Large intestine (tissue), 12 donors: Measurements from ENCODE around the gene CHD2. TPM values are rescaled to one million over a fixed set of nuclear protein-coding genes. Genes with fewer than 3 reads are reported as not detected.
A peak's percentile ranks its signal among the peaks of the same experiment; 100 is the strongest.
"Not testable (repeated sequence)": the region's sequence is repeated elsewhere in the genome, so short reads cannot be mapped to it uniquely, and the experiment has no call there.

ENCODE experiments used
- DNase-seq, 2 donors: peaks; one replicate each; pipeline versions ENCODE4 v3.0.0 to v3.0.0-alpha.2; 2013
- H3K27ac ChIP-seq: one replicate; pipeline ENCODE4 v1.5.1; 2013; ENCODE audit warnings: low read length
- H3K27me3 ChIP-seq: 2 replicates; pipeline ENCODE4 v1.6.1; 2013; ENCODE audit warnings: low read length; ENCODE audit not compliant: control insufficient read depth, insufficient read depth
- H3K36me3 ChIP-seq: 2 replicates; pipeline ENCODE4 v1.6.1; 2013; ENCODE audit warnings: low read length; ENCODE audit not compliant: control insufficient read depth, insufficient read depth
- H3K4me1 ChIP-seq: one replicate; pipeline ENCODE4 v1.6.1; 2013; ENCODE audit warnings: low read length; ENCODE audit not compliant: control insufficient read depth, insufficient read depth
- H3K4me3 ChIP-seq: one replicate; pipeline ENCODE4 v1.5.1; 2013; ENCODE audit warnings: low read length
- H3K9me3 ChIP-seq: one replicate; pipeline ENCODE4 v1.6.1; 2013; ENCODE audit warnings: mild to moderate bottlenecking, low read depth, low read length, moderate library complexity; ENCODE audit not compliant: control insufficient read depth
- WGBS: methylation state at CpG from one replicate; pipeline ENCODE4 v1.1.5; 2013; ENCODE audit warnings: low lambda C conversion rate; ENCODE audit not compliant: insufficient coverage; 5-methylcytosine and 5-hydroxymethylcytosine counted together
- long read RNA-seq, 11 donors: transcript quantifications; one replicate each; lab custom pipeline, GENCODE V29; 2026
- polyA plus RNA-seq: library from polyadenylated mRNA; unstranded; fragments of 120-200 nt; gene quantifications from one replicate; pipeline ENCODE4 v1.2.1, GENCODE V29; 2013

Gene CHD2
- polyA plus RNA-seq: 75.7 TPM
- long read RNA-seq, donor 1, partial matches to known transcripts: 6 of 12 reads
- long read RNA-seq, donor 1, other reads (novel, unspliced or antisense): 0 of 12 reads
- long read RNA-seq, donor 2, transcript CHD2-212 (2 exons, 1,740 nt): major isoform, 13 of 67 reads
- long read RNA-seq, donor 2, partial matches to known transcripts: 52 of 67 reads
- long read RNA-seq, donor 2, other reads (novel, unspliced or antisense): 0 of 67 reads
- long read RNA-seq, donor 3: 0 reads
- long read RNA-seq, donor 4, partial matches to known transcripts: 0 of 1 reads
- long read RNA-seq, donor 4, other reads (novel, unspliced or antisense): 0 of 1 reads
- long read RNA-seq, donor 5, partial matches to known transcripts: 6 of 11 reads
- long read RNA-seq, donor 5, other reads (novel, unspliced or antisense): 0 of 11 reads
- long read RNA-seq, donor 6, partial matches to known transcripts: 9 of 14 reads
- long read RNA-seq, donor 6, other reads (novel, unspliced or antisense): 0 of 14 reads
- long read RNA-seq, donor 7, partial matches to known transcripts: 14 of 19 reads
- long read RNA-seq, donor 7, other reads (novel, unspliced or antisense): 0 of 19 reads
- long read RNA-seq, donor 8, partial matches to known transcripts: 38 of 44 reads
- long read RNA-seq, donor 8, other reads (novel, unspliced or antisense): 0 of 44 reads
- long read RNA-seq, donor 9, transcript CHD2-212 (2 exons, 1,740 nt): major isoform, 11 of 17 reads
- long read RNA-seq, donor 9, partial matches to known transcripts: 6 of 17 reads
- long read RNA-seq, donor 9, other reads (novel, unspliced or antisense): 0 of 17 reads
- long read RNA-seq, donor 10, partial matches to known transcripts: 18 of 23 reads
- long read RNA-seq, donor 10, other reads (novel, unspliced or antisense): 0 of 23 reads
- long read RNA-seq, donor 11, transcript CHD2-212 (2 exons, 1,740 nt): major isoform, 5 of 36 reads
- long read RNA-seq, donor 11, partial matches to known transcripts: 31 of 36 reads
- long read RNA-seq, donor 11, other reads (novel, unspliced or antisense): 0 of 36 reads

- peaks cover 9% of the 10 kb centered on the region for H3K36me3 ChIP-seq
- peak; percentile 83 to 90 for DNase-seq
- H3K27ac ChIP-seq: peak within 1 kb of the TSS; percentile 99
- WGBS: 0% methylated on average over 4 of the region's 15 CpGs
- peaks cover 2% of the 10 kb centered on the region for H3K4me1 ChIP-seq
- H3K27me3 ChIP-seq: no peaks in the 10 kb centered on the region
- H3K9me3 ChIP-seq: no peaks in the 10 kb centered on the region
- H3K4me3 ChIP-seq: peak within 1 kb of the TSS; percentile 87
Observed at GRCh38 chr15:92899948-92900730, at the start of gene CHD2. CHD2 (plus strand) TSS chr15:92900324; CDS start chr15:92901238, 914 bp downstream.

GRCh38 chr15:92853222-92853621 lies 46.9 kb upstream of the CHD2 start:
- no peaks in the 10 kb centered on the region for H3K27me3 ChIP-seq
- H3K4me3 ChIP-seq: no peak overlapping the region
- no peak overlapping the region for H3K27ac ChIP-seq
- 92% methylated on average over 2 of the region's 9 CpGs for WGBS
- DNase-seq: no peak
- H3K4me1 ChIP-seq: peaks cover 4% of the 10 kb centered on the region
- no peaks in the 10 kb centered on the region for H3K9me3 ChIP-seq
- no peaks in the 10 kb centered on the region for H3K36me3 ChIP-seq

GRCh38 chr15:92861742-92862141 lies 38.4 kb upstream of the CHD2 start:
- no peaks in the 10 kb centered on the region for H3K4me1 ChIP-seq
- no peaks in the 10 kb centered on the region for H3K36me3 ChIP-seq
- no peak overlapping the region for H3K4me3 ChIP-seq
- H3K27me3 ChIP-seq: no peaks in the 10 kb centered on the region
- no peaks in the 10 kb centered on the region for H3K9me3 ChIP-seq
- no peak overlapping the region for H3K27ac ChIP-seq
- DNase-seq: no peak
- WGBS: 91% methylated on average over 1 of the region's 1 CpG

- WGBS: no CpG with 5 or more reads among the region's 1 CpG
- Histone ChIP-seq H3K9me3 (no peaks in the 10 kb centered on the region), H3K36me3 (no peaks in the 10 kb centered on the region), H3K27me3 (no peaks in the 10 kb centered on the region), H3K4me1 (no peaks in the 10 kb centered on the region), H3K27ac (no peak overlapping the region), H3K4me3 (no peak overlapping the region)
- no peak for DNase-seq
Observed at GRCh38 chr15:92864127-92864814, 35.9 kb upstream of the CHD2 start.

DNA sequence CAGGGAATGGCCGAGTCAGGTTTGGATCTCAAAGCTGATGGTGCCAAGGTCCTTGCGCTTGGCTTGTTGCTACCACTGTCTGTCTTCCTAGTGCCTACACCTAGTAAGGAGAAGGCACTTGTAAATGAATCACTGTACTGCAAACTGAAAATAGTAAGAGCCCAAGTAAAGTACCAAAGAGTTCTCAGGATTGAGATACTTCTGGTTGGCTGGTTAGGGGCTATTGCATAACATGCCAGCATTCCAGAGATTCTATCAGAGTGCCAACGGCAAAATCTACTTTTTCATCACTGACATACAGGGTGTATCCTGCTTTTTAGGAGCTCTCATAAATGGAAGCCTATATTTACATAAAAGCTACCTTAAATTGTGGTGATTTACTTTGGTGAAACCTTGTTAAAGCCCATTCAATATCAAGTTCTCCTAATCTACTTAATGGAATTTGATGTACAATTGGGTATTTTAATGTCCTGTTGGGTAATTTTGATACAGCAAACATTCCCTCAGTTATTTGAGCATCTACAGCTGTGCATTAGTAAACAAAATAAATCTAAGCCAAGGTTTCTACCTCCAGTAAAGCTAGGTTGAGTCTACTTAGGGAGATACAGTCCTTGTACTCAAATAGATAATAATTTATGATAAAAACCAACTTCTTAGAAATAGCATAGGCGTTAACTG lies 30.7 kb upstream of the CHD2 start:
- DNase-seq: no peak
- 60% methylated on average over 1 of the region's 4 CpGs for WGBS
- Histone ChIP-seq H3K27ac (no peak overlapping the region), H3K36me3 (no peaks in the 10 kb centered on the region), H3K4me1 (peaks cover 3% of the 10 kb centered on the region), H3K9me3 (no peaks in the 10 kb centered on the region), H3K4me3 (no peak overlapping the region), H3K27me3 (no peaks in the 10 kb centered on the region)

DNA sequence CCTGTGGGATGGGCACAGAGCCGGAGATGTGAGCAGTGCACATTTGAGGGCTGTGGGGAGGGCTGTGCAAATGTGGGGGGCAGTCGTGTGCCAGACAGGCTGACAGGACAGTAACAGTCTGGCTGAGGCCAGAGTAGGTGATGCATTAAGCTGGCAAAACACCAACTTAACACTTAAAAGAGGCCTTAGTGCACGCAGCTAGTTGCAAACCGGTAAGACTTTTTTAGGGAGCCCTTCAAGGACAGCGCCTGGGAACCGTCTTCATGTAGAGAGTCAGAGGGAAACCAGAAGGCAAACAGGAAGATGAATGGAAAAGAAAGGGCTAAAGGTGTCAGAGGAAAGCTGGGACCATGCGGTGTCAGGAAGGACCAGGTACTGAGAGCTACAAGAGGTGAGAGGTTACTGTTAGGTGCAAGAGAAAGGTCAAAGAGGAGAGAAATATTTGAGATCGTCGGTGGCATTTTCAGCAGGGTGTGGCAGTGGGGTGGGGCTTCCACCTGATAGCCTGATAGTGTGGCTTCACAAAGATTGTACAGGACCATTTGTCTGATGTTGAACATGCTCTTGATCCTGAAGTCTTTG lies 30.0 kb upstream of the CHD2 start:
- H3K36me3 ChIP-seq: no peaks in the 10 kb centered on the region
- H3K4me1 ChIP-seq: peaks cover 3% of the 10 kb centered on the region
- WGBS: 10% methylated on average over 2 of the region's 9 CpGs
- no peaks in the 10 kb centered on the region for H3K9me3 ChIP-seq
- DNase-seq: no peak
- H3K27ac ChIP-seq: no peak overlapping the region
- no peak overlapping the region for H3K4me3 ChIP-seq
- no peaks in the 10 kb centered on the region for H3K27me3 ChIP-seq

- not testable (repeated sequence) for DNase-seq, H3K4me3 ChIP-seq
Observed at GRCh38 chr15:92872967-92873366, 27.2 kb upstream of the CHD2 start.

GRCh38 chr15:92877000-92877399 lies 23.1 kb upstream of the CHD2 start:
- no peaks in the 10 kb centered on the region for H3K36me3 ChIP-seq
- no peaks in the 10 kb centered on the region for H3K9me3 ChIP-seq
- no peak overlapping the region for H3K27ac ChIP-seq
- no peak for DNase-seq
- no CpG with 5 or more reads among the region's 5 CpGs for WGBS
- H3K27me3 ChIP-seq: no peaks in the 10 kb centered on the region
- no peak overlapping the region for H3K4me3 ChIP-seq
- peaks cover 33% of the 10 kb centered on the region for H3K4me1 ChIP-seq

More at GRCh38 chr15:92872967-92873366, 27.2 kb upstream of the CHD2 start:
- not testable (repeated sequence) for H3K9me3 ChIP-seq, H3K36me3 ChIP-seq, H3K27me3 ChIP-seq, H3K4me1 ChIP-seq, H3K27ac ChIP-seq
- WGBS: 100% methylated on average over 2 of the region's 6 CpGs

- Histone ChIP-seq H3K9me3 (no peaks in the 10 kb centered on the region), H3K4me3 (no peak overlapping the region), H3K4me1 (peaks cover 33% of the 10 kb centered on the region), H3K36me3 (no peaks in the 10 kb centered on the region), H3K27ac (no peak overlapping the region), H3K27me3 (no peaks in the 10 kb centered on the region)
- WGBS: 88% methylated on average over 1 of the region's 2 CpGs
- DNase-seq: no peak
Observed at GRCh38 chr15:92877416-92877815, 22.7 kb upstream of the CHD2 start.
